Tibial nerve (tissue), 4 donors: Measurements from ENCODE around the gene ZFX.

Experiments
- EP300 ChIP-seq, 2 donors: sonication (generic); formaldehyde crosslinking; IDR thresholded peaks; one replicate each; pipeline ENCODE4 v1.6.1; 2017; ENCODE audit warnings: antibody characterized with exemption in 2 of 2, mild to moderate bottlenecking in 1 of 2
- POLR2A ChIP-seq, 2 donors: fragments of 450-650 bp; IDR thresholded peaks; one replicate each; pipeline ENCODE4 v1.6.1; 2017; ENCODE audit warnings: antibody characterized with exemption in 2 of 2, mild to moderate bottlenecking in 2 of 2, moderate library complexity in 2 of 2
- TF ChIP-seq, protein P1 (sequence below), 5 experiments: fragments of 200-600 bp in 3 of 5; fragments of 450-650 bp in 2 of 5; sonication (generic) in 3 of 5; IDR thresholded peaks; one replicate each; pipeline ENCODE4 v1.5.1; 2016 to 2019; ENCODE audit warnings: antibody characterized with exemption in 5 of 5, mild to moderate bottlenecking in 3 of 5, moderate library complexity in 2 of 5

DNA sequence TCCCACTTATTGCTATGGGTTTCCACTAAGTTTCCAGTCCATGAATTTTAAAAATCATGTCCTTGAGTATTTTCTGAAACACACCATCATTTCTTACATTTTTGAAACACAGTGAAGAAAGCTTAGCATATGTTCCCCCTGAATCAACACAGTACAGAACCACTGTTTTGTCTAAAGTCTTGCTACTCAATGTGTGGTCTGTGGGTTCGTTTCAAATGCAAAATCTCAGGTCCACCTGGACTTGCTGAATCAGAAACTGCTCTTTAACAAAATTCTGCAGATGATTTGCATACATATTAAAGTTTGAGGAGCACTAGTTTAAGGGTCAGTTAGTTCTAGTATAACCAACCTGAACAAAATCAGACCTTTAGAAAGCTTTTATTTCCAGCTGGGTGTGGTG lies 103.9 kb downstream of the ZFX start:
- TF ChIP-seq POLR2A (IDR thresholded peaks at IDR 0.05), result no peak
- TF ChIP-seq, protein P1, sequence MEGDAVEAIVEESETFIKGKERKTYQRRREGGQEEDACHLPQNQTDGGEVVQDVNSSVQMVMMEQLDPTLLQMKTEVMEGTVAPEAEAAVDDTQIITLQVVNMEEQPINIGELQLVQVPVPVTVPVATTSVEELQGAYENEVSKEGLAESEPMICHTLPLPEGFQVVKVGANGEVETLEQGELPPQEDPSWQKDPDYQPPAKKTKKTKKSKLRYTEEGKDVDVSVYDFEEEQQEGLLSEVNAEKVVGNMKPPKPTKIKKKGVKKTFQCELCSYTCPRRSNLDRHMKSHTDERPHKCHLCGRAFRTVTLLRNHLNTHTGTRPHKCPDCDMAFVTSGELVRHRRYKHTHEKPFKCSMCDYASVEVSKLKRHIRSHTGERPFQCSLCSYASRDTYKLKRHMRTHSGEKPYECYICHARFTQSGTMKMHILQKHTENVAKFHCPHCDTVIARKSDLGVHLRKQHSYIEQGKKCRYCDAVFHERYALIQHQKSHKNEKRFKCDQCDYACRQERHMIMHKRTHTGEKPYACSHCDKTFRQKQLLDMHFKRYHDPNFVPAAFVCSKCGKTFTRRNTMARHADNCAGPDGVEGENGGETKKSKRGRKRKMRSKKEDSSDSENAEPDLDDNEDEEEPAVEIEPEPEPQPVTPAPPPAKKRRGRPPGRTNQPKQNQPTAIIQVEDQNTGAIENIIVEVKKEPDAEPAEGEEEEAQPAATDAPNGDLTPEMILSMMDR (IDR thresholded peaks at IDR 0.05), result no peak
- TF ChIP-seq EP300 (IDR thresholded peaks at IDR 0.05), result no peak
